ENCODE measurements around the gene P2RY6. TPM values are rescaled to one million over a fixed set of nuclear protein-coding genes. Genes with fewer than 3 reads are reported as not detected.

The P2RY6 gene
- total RNA-seq, 1 experiment from 2014 or later, result 0.80 TPM

DNA sequence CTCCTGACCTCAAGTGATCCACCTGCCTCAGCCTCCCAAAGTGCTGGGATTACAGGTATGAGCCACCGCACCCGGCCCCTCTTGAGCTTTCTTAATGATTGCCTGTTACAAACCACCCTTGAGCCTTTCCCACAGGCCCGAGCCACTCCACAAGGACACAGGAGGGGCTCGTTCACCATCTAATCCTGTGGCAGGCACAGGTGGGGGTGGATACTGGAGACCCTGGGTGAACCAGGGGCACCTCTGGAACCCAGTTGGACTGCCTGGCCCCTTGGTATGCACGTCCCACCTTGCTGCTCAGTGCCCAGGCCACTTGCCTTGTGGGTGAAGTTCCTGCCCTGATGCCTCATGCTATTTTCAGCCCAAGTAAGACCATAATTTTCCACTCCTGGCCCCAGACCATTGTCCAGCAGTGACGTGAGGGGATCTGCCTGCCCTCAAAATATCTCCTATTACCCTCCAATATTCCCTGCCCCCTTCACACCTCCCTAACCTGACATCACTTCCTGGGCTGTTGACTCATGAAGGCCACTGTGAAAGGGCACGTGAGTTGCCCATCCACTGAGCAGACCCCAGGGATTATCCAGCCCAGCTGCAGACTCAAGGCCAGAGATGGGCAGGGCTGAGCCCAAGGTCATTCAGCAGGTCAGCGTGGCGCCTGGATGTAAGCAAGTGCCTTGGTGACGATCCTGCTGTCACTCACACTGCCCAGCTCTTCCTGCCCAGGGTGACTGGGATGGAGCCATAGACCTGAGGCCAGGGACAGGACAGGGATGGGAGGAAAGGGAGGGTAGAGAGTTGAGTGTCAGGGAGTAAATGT lies 34.5 kb upstream of the P2RY6 start:
- peak; percentile 28 for DNase-seq (ENCODE audit: low read depth)

DNA sequence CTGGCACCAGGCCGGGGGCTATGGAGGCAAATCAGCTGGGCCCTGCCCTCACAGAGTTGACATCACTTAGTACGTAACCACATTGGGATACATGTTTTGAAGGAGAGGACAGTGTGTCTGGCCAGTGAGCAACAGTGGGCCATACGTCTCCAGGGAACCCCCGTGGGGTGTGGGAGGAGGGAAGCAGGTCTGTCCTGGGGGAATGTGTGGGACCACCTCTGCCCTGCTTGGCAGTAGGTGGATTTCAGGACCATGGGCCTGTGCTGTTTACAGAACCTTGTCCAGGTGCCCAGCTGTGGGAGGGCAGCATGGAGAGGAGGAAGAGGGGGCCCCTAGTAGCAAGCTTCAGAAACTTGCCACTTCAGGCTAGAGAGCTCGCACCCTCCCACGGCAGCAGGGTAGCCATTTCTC lies 33.0 kb upstream of the P2RY6 start:
- DNase-seq (ENCODE audit: low read depth), result no peak

DNA sequence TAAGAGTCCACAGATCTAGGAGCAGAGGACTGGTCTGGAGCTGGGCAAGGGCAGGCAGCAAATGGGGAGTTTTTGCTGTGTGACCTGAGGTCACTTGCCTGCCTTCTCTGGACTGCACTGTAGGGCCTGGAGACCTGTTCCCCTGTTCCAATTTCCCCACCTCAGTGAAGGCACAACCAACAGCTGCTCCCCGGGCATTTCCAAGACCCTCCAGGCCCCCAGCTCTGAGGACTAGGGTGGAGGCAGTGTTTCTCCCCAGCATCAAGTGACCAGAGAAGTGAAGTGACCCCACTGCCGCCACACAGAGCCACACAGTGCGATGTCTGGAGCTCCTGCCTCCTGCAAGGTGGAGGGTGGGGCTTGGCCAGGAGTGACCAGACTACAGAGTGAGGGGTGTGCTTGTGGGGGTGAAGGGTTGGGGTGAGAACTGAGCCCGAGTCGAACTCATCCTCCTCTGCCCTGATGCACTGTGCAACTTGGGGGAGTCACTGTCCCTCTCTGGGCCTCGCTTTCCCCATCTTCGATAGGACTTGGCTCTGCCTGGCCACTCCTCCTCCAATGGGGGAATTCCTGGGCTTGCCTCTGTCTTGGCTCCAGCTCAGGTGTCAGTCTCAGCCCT lies 32.5 kb upstream of the P2RY6 start:
- no peak for DNase-seq (ENCODE audit: low read depth)

DNA sequence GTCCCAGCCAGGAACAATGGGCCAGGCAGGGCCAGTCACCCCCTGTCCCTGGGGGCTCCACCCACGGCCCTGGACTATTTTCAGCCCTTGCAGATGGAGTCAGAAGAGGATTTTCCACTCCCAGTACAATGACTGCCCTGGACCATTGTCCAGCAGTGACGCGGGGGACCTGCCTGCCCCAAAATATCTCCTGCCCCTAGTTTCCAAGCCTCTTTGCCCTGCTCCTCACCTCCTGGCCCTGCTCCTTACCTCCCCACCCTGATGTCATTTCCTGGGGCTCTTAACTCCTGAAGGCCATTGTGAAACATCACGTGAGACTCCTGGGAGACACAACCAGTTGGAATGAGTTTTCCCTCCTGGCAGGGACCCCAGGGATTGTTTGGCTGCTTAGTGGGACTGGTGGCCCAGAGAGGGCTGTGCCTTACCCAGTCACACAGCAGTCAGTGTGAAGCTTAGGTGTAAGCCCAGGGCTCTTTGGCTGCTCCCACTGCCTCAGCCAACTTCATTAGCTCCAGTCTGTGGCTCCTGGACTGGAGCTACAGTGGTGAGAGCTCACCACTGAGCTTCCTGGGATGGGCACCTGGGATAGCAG lies 31.9 kb upstream of the P2RY6 start:
- peak; percentile 19 for DNase-seq (ENCODE audit: low read depth)

DNA sequence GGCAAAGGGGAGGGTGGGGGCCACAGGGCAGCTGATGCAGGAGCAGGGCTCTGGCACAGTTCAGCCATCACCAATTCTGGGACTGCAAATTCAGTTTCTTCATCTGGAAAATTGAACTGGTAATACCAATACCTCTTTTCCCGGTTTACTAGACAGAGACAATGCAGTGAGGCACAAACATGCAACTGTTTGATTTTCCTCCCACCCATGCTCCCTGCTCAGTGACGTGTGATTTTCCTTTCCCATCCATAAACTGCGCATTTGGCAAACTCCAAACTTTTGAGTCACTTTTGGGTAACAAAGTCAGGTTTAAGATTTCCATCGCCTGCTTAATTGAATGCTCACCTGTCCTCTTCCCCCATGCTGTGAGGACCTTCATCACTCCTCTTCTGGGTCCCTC lies 30.8 kb upstream of the P2RY6 start:
- DNase-seq (ENCODE audit: low read depth), result no peak

DNA sequence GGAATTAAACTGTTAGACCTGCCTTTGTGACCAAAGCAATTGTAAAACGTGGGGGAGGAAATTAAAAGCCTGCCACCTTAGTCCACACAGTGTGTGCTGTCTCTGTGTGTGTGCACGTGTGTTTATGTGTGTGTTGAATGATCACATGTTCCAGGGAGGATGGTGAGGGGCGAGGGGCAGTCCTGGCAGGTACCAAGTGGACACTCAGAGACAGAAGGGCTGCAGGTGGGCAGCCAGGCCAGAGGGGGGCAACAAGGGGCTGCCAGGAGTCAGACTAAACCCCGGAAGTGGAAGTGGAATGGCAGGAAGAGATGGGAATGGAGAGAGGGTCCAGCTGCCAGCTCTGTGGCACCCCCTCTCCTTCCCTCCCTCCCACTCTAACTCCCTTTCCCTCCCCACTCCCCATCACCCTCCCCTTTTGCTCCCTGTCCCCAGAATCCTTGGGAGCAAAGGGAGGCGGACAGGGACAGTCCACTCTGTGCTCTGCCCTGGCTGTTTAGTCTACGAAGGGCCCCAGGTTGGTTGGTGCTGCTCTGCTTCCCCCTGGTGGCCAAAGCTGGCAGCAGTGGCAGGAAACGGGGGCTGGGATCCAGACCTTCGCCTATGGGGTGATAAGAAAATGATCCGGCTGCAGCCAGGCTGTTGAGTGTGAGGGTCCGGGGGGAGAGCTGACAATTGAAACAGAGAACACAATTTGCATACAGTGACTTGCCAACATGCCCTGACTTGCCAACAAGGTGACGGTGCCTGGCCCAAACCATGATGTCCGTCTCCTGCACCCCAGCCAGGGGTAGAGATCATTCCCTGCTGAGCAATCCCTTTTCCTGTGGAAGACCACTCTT lies 29.7 kb upstream of the P2RY6 start:
- DNase-seq (ENCODE audit: low read depth), result peak; percentile 68

DNA sequence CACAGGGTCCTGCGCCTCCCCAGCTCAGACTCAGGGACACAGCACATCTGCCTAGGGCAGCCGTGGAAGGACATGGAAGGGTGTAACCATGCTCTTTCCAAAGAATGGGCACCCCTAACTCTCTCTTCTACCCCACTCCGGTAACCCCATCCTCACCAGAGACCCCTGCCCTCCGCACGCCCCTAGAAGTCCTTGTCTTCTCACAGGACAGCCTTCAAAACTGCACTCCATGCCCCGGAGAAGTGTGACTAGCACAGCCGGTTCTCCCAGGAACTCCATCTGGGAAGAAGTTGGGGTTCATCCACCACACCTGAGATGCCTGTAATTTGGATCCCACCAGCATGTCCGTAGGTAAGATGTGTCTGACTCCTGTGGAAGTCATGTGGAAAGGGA lies 29.0 kb upstream of the P2RY6 start:
- DNase-seq (ENCODE audit: low read depth), result no peak

DNA sequence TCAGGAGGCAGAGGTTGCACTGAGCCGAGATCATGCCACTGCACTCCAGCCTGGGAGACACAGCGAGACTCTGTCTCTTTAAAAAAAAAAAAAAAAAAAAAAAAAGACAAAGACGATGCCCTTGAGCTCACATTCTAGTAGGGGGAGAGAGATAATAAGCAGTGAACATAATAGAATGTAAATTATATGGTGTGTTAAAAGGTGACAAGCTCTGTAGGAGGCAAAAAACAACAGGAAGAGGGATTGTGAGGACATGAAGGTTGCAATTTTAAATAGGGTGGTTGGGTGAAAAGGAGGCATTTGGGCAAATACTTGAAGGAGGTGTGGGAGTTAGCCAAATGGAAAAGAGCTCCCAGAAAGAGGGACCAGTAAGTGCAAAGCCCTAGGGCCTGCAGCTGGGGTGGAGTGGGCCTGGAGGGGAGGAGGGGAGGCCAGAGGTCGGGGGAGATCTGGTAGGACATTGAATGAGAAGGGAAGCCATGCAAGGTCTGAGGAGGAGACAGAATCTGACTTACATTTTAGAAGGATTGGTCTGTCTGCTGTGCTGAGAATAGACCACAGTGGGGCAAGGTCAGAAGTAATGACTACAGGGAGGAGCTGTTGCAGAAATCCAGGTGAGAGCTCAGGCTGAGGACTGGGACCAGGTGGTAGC lies 27.4 kb upstream of the P2RY6 start:
- DNase-seq (ENCODE audit: low read depth), result no peak

DNA sequence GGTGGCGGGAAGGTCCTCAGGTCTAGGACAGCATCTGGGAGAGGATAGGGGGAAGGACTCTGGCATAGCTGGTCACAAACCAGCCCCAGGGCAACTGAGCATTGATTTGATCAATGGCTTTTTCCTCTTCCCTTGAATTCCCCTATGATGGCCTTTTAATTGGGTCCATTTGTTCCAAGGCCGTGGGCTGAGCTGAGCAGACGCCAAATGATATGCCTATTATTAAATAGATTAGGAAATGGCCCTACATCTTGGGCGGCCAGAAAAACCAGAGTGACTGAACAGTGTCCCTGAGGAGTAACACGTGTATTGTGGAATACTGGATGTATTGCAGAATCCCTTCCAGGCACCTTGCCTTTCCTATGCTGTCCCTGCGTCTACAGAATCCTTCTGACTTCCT lies 26.7 kb upstream of the P2RY6 start:
- DNase-seq (ENCODE audit: low read depth), result no peak

DNA sequence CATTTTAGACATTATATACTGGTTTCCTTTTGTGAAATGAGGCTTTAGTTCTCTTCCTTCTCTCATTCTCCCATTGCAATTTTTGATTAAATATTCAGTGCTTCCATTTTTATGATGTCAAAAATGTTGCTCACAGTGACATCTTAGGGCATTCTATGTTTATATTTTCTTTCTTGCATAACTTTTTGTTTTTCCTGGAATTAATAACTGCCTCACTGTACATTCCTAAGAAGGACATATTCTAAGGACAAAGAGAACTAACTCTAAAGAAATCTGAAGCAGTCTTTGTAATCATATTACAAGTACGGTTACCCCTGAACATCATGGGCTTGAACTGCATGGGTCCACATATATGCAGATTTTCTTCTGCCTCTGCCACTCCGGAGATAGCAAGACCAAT lies 25.8 kb upstream of the P2RY6 start:
- no peak for DNase-seq (ENCODE audit: low read depth)

DNA sequence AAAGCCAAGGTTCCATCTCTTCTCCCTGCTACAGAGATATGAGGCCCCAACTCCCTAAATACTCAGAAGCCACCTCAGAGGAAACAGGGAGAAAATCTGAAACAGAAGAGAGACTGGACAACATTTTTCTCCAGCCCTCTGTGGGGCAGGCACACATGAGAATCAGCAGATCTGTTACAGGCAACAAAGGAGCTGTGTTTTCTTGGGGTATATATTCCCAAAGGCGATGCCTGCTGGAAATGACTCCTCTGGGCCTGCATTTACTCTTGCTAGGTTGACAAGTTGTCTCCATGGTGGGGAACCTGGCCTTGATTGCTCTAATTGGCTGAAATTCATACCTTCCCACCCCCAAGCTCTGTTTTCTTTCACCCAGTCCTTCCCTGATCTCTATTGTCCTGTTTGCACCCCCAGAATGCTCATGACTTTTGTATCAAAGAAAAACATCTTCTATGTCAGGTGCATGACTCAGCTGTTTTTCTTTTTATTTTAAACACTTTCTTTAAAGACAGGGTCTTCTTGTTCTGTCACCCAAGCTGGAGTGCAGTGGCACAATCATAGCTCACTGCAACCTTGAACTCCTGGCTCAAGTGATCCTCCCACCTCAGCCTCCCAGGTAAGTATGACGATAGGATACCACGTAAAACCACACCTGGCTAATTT lies 23.5 kb upstream of the P2RY6 start:
- no peak for DNase-seq (ENCODE audit: low read depth)

DNA sequence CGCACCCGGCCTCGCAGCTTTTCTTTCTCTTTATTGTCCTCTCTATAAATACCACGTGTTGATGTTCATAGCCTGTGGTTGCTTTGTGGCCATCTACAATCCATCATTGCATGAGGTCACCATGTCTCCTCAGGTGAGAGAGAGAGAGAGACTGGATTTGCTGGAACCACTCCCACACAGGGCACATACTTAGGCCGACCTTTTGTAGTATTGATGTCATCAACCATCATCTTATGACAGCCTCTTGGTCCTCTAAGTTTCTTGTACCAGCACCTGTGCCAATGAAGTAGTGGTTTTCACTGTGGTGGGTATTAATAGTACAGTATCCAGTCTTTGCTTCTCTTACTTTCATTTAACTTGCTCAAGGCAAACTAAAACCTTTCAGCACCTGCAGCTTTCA lies 22.8 kb upstream of the P2RY6 start:
- no peak for DNase-seq (ENCODE audit: low read depth)

DNA sequence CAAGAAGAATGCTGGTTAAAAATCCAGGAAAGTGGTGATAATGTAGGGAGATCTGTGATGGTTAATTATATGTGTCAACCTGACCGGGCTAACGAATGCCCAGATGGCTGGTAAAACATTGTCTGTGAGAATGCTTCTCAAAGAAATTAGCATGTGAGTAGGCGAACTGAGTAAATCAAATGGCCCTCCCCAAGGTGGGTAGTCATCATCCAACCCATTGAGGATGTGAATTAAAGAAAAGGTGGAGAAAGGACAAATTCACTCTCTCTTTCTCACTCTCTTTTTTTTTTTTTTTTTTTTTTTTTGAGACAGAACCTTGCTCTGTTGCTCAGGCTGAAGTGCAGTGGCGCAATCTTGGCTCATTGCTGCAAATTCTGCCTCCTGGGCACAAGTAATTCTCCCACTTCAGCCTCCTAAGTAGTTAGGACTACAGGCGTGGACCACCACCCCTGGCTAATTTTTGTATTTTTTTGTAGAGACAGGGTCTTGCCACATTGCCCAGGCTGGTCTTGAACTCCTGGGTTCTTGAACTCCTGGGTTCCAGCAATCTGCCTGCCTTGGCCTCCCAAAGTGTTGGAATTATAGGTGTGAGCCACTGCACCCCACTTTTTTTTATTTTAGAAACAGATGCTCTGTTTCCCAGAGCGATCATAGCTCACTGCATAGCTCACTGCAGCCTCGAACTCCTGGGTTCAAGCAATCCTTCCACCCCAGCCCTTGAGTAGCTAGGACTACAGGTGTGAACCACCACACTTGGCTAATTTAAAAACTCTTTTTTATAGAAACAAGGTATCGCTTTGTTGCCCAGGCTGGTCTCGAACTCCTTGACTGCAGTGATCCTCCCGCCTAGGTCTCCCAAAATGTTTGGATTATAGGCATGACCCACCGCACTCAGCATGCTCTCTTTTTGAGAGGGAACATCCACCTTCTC lies 22.0 kb upstream of the P2RY6 start:
- DNase-seq (ENCODE audit: low read depth), result no peak

DNA sequence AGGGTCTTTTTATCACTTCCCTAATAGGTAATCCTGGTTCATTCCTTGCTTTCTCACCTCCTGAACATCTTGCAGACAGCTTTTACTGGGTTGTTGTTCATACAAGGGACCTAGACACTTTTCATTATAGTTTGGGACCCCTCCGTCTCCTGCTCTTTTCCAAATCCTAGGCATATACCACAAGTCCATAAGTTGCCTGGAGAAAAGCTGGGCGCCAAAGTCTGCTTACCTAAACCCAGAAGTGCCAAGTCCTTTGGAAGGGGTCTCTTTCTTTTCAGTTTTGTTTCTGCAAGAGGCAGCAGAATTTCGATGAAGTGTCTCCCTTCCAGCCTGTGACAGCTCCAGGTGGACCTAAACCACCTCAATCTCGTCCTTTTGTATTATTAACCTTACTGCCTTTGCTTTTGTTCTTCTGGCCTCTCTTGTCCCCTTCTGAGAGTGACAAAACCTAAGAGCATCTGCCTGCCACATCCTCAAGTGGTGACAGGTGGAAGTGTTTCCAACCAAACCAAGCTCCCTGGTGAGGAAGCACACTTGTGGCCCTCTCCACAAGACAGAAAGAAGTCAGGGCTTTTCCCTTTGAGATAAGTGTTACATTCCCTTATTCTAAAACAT lies 19.5 kb upstream of the P2RY6 start:
- no peak for DNase-seq (ENCODE audit: low read depth)

DNA sequence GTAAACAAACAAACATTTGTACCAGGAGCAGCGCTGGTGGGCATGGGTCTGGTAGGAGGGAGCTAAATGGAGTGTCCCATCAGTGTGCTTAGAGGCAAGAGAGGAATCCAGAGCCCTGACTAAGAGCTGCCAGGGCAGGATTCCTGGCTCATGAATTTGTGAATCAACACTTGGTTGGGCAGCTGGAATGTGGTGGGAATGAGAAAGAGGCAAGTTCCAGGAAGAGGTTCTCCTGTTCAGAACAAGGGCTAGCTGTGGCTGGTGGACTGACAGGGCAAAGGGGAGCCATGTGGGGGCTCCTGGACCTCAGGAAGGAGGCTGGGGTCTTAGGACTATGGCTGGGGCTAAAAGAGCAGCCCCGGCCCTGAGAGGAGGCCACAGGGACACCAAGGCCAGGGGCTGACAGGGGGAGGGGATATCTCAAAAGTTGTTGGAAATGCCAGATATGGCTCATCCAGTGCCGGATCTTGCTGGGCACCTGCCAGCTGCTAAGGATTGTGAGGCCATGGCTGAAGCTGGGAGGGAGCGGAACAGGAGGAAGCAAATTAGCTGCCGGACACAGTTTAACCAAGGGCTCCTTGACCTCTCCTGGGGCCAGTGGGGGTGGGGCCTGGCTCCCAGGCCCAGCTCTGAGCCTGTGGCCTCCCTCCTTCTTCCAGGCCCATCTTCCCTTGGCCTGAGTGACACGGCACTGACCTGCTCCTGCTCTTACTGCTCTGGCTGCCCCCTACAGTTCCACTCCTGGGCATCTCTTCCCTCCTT lies 14.6 kb upstream of the P2RY6 start:
- peak; percentile 85 for DNase-seq (ENCODE audit: low read depth)

DNA sequence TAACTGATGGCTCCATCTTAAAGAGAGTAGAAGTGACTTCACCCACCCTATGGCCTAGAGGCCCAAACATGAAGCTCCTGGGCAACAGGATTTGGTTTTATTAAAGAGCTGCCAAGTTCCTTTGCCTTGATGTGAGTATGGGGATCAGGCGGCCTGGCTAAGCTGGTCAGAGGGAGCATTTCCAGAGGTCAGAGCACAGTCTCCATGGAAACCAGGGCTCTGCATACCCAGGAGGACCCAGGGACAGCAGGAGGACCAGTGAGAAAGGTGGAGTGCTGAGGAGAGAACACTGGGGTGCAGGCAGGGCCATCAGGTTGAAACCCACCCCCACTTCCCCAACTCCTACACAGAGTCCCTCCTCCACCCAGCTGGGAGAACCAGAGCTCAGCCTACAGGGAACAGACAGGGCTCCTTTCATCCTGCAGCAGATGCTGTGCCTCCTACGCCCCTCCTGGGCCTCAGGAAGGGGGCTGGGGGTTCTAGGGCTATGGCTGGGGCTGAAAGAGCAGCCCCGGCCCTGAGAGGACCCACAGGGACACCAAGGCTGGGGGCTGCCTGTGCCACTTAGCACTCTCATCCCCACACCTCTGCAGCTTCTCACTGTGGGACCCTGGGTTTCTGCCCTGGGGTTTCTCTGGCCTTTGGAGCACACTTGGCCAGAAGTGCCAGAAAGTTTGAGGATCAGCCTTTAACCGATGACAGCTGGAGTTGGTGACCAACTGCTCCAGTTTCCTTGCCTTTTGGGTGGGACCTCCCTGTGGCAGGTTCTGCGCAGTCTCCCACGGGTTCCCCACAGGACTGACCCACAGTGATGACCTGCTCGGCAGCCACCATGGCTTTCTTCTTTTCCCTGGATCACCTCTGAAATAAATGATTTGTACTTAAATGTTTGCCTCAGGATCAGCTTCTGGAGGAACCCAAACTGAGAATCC lies 13.8 kb upstream of the P2RY6 start:
- no peak for DNase-seq (ENCODE audit: low read depth)

DNA sequence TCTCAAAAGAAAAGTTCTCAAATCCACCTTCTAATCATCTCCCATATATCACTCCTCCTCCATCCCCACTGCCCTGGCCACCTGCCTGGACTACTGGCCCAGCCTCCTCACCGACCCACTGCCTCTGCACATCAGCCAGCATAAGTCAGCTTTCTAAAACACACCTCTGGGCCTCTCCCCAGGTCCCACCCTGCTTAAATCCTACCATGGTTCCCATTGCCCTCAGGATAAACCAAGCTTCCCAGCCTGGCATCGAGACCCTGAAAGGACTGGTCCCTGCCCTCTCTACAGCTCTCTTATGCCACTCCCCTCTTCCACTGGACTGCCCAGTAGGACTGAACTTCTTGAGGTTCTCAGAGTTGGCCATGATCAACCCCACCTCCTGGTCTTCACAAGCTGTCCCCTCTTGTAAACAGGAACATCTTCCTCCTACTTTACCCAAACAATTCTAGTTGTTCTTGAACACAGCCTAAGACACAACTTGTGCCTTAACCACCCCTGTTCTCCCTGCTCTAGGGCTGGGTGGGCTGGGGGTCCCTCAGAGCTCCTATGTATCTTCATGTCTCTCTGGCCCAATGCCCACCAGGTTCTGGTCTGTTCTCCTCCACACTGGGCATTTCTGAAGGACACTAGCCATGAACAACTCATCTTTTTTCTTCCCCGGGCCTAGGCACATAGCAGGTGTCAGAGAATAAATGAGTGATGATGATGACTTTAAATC lies 12.6 kb upstream of the P2RY6 start:
- no peak for DNase-seq (ENCODE audit: low read depth)
